SKM-1 (cell line): Measurements from ENCODE around the gene SORCS2.

Experiments
- DNase-seq: peaks from one replicate; lab custom pipeline; 2025; ENCODE audit not compliant: unreplicated experiment; lab: John Stamatoyannopoulos, UW

SORCS2 gene

DNA sequence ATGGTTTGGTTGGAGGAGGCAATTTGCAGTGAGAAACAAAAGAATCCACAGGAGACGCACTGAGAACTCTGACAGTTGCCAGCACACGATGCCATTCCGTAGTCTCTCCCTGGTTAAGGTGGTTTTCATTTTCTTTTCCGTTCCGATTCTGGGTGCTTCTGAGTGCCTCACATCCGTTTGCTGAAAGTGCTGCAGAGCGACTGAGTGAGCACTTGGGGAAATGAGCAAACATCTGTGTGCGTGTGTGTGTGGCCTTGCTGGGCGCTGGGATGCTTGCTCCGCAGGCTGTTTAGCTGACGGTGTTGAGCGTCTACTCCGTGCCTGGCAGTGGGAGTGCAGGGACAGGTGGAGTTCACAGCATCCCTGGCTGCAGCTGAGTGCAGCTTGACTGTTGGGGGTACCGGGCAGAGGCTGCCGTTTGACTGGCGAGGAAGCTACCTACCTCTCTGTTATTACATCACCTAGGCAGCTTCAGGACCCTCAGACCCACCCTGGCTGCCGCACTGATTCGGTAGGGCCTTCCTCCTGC is 49.3 kb downstream of the SORCS2 start:
- DNase-seq, result no peak

DNA sequence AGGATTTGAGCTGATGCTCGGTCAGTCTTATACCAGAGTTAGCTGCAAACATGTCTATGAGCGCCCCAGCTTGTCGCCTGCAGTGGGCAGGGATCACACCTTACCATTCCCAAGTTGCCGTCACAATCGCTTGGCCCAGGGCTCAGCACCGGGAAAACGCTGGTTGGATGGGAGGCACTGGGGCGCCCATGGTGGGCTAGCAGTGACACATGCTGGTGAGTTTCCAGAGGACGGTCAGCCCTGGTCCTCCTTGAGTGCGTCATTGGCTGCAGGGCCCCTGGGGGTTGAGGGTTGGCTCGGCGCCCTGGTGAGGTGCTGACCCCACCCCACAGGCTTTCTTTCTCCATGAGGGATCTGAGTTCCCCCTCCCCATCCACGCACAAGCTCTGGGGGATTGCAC is 50.4 kb downstream of the SORCS2 start:
- no peak for DNase-seq

DNA sequence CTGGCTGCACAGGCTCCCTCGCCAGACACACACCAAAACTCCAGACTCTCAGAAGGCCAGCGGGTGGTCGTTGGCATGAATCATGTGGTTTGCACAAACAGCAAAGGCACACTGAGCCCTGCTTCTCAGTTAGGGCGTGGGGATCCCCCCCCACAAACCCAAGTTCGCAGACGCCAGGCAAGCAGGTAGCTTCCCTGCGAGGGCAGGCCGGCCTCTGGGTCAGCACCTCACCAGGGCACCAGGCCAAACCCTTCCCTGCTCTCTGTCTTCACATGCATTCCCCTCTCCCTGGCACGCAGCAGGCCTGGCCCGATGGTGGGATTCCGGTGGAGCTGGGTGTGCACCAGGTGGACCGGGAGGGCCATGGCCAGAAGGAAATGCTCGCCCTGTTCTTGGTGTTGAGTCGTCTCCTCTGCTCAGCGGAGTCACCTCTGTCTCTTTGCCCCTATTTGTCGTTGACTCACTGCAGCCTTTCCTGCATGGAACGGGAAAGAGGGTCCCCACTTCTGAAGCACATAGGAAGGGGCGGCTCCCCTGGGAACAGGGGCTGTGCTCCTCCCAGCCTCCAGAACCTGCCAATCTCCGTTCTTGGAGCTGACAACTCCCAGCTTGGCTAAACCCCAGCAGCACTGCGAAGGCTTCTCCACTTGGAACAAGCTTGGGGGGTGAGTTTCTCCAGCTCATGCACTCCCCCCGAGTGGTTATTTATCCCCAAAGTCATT is 51.4 kb downstream of the SORCS2 start:
- DNase-seq, result no peak

- no peak for DNase-seq
Measured at GRCh38 chr4:7244331-7244665, 52.0 kb downstream of the SORCS2 start.

DNA sequence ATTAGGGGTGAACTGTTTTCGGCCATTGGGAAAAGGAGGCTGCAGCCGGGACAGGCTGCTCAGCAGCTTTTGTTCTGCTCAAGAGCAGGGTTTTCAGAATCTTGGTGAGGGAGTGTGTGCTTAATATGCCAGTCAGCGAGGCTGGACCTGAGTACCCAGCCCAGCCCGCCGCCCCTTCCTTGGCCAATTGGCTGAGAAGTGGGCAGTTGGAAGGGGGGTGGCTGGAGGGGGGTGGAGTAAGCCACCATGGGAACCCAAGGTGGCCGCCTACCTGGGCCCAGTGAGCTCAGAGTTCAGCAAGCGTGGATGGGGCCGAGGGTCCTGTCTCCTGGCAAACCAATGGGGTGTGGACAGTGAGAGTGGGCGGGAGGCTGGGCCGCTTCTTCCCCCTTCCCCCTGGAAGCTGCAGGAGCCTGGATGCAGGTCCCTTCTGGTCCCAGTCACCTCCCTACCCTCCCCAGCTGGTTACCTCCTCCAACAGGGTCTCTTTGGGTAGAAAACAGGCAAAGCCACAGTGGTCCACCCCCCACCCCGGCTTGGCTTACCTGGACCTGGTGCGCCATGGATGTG is 52.5 kb downstream of the SORCS2 start:
- no peak for DNase-seq

GRCh38 chr4:7247521-7247920 is 55.2 kb downstream of the SORCS2 start:
- no peak for DNase-seq

DNA sequence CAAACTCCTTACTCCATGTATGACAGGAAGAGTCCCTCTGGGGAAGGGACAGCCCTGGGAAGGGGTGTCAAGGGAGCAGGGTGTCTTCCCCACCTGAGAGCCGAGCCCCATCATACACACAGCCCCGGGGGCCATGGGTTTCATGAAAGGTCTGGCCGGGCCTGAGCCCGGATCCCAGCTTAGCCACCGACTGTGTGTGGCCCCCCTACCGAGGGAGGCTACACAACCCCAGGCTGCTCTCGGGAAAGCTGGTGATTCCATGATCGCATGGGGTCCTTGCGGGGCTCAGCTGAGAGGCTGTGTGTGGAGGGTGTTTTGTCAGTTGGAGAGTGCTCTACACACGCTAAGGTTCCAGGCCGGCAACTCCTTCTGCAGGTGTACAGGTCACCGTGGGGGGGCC is 55.6 kb downstream of the SORCS2 start:
- DNase-seq, result no peak

DNA sequence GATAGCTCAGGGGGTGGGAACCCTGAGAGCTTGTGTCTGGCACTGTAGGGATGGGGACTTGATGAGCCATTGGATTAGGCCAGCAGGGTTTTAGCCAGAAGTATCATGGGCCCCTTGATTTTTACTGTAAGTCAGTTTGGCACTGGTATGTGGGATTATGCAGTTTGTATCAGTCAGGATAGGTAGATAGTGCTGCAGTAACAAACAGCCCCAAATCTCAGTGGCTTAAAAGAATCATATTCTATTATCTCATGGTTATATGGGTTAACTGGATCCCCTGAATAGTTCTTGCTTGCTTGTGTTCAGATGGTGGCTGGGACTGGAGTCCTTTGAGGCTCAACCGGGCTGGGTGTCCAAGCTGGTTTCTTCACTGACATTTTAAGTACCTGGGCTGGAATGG is 56.5 kb downstream of the SORCS2 start:
- DNase-seq, result no peak

DNA sequence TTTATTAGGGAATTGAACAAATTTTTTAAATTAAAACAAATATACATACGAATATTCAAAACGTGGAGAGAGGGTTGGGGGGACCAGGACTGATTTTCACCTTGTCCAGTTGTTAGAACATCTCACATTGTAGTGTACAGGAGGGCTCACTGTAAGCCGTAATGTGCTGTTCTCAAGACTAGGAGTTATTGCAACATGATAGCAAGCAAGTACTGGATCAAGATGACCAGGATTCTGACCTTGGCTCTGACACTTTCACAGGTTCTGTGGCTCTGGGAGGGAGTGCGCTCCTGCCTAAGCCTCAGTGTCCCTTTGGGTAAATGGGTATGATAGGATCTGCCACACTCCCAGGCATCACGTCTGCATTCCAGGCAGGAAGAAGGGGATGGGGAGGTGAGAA is 59.0 kb downstream of the SORCS2 start:
- DNase-seq, result no peak

- no peak for DNase-seq
Measured at GRCh38 chr4:7252051-7252450, 59.7 kb downstream of the SORCS2 start.

DNA sequence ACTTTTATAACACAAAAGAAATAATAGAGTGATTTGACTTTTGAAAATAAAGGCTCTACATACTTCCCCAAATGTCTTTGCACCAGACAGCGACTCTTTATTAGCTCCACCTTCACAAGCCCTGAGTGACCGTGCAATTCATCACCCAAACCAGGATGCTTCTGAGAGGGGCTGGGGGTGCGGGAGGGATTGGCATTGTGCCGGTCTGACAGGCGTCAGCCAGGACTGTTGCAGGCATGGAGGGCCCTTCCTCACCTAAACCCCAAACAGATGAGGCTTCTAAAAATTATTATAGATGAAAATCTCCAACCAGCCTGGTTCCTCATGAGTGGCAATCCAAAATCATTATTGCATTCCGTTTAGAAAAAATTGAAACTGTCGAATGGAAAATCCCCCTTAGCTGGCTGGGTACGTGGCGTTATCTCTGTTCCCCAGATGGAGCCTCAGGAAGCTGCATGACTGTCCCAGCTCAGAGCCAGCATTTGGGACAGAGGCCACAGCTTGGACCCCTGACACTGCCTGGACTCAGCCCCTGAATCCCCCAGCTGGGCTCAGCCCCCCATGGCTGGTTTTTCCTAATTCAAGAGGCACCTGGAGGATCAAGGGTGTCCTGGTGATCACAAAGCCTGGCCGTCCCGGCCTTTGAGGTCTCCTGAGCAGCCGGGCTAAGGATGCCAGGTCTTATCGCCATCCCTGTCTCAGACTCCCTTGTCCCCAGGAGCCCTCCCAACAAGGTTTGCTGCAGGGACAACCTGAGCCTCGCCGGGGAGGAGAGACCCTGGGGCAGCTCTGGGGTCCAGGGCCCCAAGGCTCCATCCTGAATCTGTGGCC is 60.4 kb downstream of the SORCS2 start:
- no peak for DNase-seq

- DNase-seq, result no peak
Measured at GRCh38 chr4:7253341-7253700, 61.0 kb downstream of the SORCS2 start.

- no peak for DNase-seq
Measured at GRCh38 chr4:7253837-7254236, 61.5 kb downstream of the SORCS2 start.

DNA sequence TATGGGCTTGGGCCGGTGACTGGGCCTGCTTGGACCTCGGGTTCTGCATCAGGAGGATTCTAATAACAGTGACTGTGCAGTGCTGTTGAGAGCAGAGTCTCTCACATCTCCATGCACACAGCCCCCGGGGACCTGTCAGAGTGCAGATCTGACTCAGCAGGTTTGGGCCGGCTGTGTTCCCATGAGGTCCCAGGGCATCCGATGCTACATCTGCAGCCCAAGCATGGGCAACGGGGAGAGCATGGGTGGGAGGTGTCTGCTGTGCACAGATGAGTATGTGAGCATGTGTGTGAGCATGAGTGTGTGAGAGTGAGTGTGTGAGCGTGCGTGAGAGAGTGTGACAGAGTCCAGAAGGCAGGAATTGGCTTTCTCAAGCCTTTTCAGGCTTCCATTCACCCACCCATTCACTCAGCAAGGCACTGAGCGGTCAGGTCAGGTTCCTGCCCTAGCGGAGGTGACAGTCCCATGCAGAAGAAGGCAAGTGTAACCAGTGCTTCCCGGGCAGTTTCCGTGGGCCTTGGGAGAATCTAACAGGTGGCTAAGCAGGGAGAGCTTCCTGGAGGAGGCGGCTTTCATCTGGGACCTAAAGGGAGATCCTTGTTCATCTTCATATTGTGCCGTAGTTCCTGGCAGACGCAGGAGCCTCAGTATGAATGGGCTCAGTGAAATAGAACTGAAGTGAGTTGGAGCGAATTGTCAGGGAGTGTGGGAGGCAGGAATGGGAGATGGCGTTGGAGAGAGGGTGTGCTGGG is 62.6 kb downstream of the SORCS2 start:
- no peak for DNase-seq

GRCh38 chr4:7255488-7255881 is 63.1 kb downstream of the SORCS2 start:
- no peak for DNase-seq

DNA sequence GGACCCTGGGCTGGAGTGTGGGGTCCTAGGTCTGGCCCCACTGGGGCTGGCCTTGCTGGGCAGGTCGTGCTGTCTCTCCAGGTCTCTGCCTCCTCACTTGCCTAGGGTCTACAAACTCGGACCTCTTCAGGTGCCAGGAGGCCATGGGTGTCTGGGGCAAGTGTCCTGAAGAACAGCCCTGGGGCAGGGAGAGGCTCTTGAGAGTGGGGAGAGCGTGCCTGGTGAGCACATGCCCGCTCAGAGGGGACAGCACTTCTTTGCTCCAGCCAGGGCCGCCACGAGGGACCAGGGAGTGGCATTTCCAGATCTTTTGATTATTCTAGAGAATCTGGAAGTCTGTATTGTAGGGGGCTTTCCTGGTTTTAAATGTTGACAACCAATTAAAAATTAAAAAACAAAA is 63.7 kb downstream of the SORCS2 start:
- DNase-seq, result no peak

GRCh38 chr4:7256984-7257810 is 64.9 kb downstream of the SORCS2 start:
- no peak for DNase-seq

DNA sequence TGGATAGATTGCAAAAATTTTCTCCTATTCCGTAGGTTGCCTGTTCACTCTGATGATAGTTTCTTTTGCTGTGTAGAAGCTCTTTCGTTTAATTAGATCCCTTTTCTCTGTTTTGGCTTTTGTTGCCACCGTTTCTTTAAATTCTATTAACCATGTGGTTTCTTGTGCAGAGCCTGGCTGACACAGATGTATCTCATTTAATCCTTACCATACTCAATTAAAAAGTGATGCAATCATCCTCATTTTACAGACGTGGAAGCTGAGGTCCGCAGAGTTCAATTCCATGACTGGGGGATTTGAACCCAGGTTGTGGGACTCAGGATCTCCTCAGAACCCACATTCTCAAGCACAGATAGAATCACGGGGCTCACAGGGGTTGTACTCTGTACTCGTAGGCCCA is 66.7 kb downstream of the SORCS2 start:
- DNase-seq, result no peak

GRCh38 chr4:7260569-7260968 is 68.2 kb downstream of the SORCS2 start:
- no peak for DNase-seq

- DNase-seq, result no peak
Measured at GRCh38 chr4:7261087-7261486, 68.7 kb downstream of the SORCS2 start.

DNA sequence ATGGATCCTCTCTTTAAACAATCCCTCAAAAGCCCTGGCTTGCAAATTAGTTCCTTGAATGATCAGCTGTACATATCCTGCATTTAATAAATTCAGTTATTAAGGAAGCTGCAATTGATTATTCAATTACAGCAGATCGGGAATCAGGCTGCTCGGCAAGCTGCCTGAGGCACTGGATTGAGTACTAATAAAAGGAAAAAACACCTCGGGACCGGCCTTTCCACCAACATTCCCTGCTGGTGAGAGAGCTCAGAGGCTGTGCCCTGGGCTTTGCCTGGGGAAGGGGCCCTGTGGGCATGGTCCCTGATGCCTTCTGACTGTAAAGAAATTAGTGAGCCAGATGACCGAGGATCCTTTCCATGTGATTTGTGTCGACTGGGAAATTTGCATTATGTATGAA is 69.2 kb downstream of the SORCS2 start:
- no peak for DNase-seq
